Stimulated activated CD8-positive, alpha-beta memory T cell treated with anti-CD3 and anti-CD28 coated beads, Interleukin-15, amount 100 ng/mL, for 1 hour (primary cell): ENCODE data around the gene CDH6.

Source experiments
- DNase-seq: peaks from one replicate; pipeline ENCODE4 v3.0.0-alpha.2; 2020; ENCODE audit warnings: low read depth

Gene CDH6

DNA sequence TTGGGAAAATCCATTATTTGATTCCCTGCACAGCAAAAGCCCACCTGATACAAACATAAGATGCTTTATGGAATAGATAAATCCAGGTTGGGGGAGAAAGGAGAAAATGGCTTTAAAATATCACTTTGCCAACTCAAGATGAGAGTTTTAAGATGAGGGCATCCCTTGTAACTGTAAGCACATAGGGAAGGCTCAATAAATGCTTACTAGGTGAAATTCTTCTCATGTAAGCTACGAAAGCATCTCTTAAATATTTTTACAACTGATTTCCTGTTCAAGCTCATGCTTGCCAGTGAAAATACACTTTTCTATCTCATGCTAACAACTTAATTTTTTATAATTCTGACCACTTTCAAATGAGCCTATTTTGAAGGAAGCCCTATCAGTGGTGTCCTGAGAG, 11.5 kb downstream of the CDH6 start:
- DNase-seq = no peak

DNA sequence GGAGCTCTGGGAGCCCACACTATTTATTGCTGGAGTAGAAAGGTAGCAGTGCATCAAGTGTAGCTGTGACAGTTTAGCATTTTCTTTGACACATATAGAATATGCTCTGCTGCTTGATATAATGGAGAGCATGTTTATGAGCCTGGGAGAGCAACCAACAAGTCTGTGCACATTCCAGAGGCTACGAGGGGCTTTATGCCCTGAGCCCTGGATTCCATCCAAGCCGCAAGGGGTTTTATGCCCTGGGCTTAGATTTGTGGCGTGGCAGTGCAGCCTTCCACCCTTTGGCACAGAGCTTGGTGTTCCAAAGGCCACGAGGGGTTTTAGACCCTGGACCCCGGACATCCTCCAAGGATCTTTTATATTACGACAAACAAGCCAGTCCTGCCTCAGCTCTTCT, 14.6 kb downstream of the CDH6 start:
- no peak for DNase-seq

DNA sequence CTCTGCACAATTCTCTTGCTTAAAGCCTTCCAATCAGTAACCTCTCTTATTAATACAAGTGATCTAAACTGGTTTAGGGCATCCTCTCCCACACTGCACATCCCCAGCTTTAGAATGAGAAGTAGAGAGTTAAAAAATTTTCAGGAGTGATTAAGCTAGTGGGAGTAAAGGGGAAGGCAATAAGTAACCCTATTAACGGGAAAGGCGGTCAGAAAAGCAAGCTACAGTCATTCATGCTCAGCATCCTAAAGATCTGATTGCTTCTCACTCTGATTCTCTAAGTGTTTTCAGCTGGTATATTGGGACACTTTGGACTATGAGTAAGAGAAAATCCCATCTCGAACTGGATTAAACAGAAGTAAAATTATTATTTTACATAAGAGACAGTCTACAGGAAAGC, 15.8 kb downstream of the CDH6 start:
- DNase-seq = no peak

DNA sequence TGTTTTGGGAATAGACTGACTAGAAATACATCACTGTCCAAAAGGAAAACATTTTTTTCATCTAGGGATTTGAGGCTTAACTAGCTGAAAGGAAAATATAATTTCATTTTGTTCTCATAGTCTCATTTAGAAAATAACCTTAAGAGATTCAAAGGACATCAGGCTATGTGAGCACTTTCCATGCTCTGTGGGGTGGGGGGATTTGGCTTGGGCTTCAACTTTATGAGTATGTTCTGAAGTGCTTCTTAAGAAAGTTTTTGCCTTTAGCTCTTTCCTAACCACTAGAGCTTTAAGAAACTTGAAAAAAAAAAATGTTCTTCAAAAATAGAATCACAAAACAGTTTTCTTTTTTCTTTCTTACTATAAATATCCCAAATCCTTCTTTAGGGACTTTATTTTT, 17.6 kb downstream of the CDH6 start:
- no peak for DNase-seq

GRCh38 chr5:31213257-31213656, 19.8 kb downstream of the CDH6 start:
- no peak for DNase-seq

DNA sequence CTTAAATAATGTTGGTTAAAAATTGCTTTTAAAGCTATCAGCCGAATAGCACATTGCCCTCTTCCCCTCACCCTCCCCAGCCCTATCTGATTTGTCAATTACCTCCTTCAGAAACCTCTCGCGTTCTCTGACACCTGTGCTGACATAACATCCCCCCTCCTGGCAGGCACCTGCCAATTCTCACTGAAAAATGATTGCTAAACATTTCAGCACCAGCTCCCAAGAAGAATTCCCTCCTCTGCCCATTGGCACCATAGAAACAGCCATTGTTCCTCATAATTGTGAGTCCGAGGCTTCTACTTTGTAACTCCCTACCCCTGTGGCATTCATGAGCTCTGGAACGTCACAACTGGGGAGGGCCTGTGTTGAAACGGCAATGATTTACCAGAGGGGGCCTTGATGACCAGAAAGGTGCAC, 20.2 kb downstream of the CDH6 start:
- DNase-seq = no peak

- DNase-seq = no peak
Observed at GRCh38 chr5:31214229-31214628, 20.7 kb downstream of the CDH6 start.

GRCh38 chr5:31215236-31215635, 21.8 kb downstream of the CDH6 start:
- no peak for DNase-seq

GRCh38 chr5:31217446-31217845, 24.0 kb downstream of the CDH6 start:
- DNase-seq = no peak

DNA sequence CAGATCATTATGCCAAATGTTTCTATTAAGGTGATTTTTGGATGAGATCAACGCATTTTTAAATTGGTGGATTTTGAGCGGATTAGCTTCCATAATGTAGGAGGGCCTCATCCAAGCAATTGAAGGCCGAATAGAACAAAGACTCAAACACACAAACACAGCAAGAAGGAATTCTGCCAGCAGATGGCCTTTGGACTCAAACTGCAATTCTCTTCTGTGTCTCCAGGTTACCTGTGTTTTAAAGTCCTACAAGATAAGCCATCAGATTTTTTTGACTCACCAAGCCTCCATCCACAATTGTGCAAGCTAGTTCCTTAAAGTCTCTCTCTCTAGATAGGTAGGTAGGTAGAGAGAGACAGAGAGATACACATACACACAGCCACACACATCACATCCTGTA, 25.5 kb downstream of the CDH6 start:
- no peak for DNase-seq

- no peak for DNase-seq
Observed at GRCh38 chr5:31221001-31221400, 27.5 kb downstream of the CDH6 start.

DNA sequence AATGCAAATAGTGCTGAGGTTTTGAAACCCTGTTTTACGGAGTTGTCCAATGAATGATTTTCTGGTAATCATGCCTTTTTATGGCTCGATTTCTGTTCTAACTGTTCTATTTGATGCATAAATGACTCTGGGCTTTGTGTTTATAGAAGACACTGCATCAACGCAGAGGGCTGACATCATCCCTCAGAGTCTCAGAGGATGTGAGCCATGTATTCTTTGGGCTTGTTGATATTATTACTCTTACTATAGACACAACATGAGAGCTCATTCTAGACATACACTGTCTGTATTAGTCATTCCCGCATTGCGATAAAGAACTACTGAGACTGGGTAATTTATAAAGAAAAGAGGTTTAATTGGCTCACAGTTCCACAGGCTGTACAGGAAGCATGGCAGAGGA, 31.6 kb downstream of the CDH6 start:
- no peak for DNase-seq

DNA sequence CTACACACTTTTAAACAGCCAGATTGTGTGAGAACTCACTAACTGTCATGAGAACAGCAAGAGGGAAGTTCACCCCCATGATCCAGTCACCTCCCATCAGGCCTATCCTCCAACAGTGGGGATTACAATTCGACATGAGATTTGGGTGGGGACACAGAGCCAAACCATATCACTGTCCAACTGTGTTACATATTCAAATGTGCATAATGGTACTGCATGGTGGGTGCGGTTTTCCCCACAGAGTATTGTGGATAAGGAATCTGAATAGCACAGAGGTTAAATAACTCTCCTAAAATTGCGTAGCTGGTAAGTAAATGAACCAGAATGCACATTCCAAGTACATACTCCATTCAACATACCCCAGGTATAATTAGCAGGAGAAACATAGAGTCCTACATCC, 32.1 kb downstream of the CDH6 start:
- DNase-seq = no peak

DNA sequence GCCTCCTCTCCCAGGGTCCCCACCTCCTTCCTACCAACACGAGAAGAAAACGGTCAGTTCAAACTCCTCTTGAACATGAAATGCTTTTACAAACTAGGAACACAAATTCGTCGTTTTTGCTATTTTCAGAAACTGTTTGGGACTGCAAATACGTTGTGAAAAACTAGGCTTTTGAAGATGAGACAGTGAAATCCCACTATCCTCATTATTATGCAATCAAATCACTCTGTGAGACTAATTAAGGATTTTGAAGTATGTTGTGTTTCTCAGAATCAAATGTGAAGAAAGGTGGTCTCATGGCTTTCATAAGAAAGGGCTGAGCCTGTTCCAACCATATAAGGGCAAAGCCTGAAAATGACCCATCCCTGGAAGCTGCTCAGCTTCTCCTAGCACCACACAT, 33.2 kb downstream of the CDH6 start:
- no peak for DNase-seq

- no peak for DNase-seq
Observed at GRCh38 chr5:31229266-31229665, 35.8 kb downstream of the CDH6 start.

DNA sequence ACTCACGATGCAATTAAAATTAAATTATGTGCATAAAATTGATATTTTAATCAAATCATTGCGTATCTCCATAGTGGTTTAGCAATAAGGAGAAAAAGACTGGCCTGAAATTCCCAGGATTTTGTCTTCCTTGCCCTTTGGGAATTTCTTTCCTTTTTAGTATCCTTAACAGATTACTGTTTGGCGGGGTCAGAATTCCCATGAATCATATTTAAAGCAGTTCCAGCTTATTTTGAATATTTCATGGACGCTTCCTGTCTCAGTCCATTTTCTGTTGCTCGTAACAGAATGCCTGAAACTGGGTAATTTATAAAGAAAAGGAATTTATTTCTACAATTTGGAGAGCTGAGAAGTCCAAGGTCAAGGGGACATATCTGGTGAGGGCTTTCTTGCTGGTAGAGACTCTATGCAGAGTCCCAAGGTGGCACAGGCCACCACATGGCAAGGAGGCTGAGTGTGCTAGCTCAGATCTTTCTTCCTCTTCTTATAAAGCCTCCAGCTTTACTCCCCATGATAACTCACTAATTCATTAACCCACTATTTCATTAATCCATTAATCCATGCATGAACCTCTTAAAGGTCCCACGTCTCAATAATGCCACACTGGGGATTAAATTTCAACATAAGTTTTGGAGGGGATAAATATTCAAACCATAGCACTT, 37.8 kb downstream of the CDH6 start:
- no peak for DNase-seq

- DNase-seq = no peak
Observed at GRCh38 chr5:31232273-31232888, 38.9 kb downstream of the CDH6 start.

GRCh38 chr5:31235381-31235780, 41.9 kb downstream of the CDH6 start:
- no peak for DNase-seq

DNA sequence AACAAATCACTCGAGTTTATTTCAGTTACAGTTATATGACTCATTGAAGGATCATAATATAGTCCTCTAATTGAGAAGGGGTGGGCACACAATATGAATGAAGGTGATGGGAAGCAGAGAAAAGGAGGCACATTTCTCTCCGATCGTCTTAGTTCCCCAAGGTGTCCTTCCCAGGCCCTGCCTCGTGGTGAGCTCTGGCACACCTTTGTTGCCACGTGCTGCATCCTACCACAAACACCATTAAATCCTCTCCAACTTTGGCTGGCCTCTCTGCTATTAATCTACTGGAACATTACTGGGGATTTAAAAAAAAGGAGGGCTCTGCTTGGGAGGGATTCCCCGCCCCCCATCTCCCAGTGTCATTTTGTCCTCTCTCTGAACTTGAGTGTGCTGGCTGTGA, 42.9 kb downstream of the CDH6 start:
- no peak for DNase-seq

- no peak for DNase-seq
Observed at GRCh38 chr5:31237174-31237573, 43.7 kb downstream of the CDH6 start.

GRCh38 chr5:31238497-31238896, 45.0 kb downstream of the CDH6 start:
- DNase-seq = no peak

GRCh38 chr5:31244921-31245320, 51.4 kb downstream of the CDH6 start:
- DNase-seq = no peak

- DNase-seq = no peak
Observed at GRCh38 chr5:31247381-31247780, 53.9 kb downstream of the CDH6 start.

- DNase-seq = no peak
Observed at GRCh38 chr5:31250201-31250600, 56.7 kb downstream of the CDH6 start.
